ENCODE measurements around the gene CBLIF. TPM values are rescaled to one million over a fixed set of nuclear protein-coding genes. Genes with fewer than 3 reads are reported as not detected.
A peak's percentile ranks its signal among the peaks of the same experiment; 100 is the strongest.

CBLIF gene
- total RNA-seq, 4 donors from 2014 or later = not detected

- TF ChIP-seq POLR2A (IDR thresholded peaks at IDR 0.05) (no peak), CTCF (IDR thresholded peaks at IDR 0.05) (no peak)
- no peak for DNase-seq (ENCODE audit: low spot score in 2 of 2)
- intact Hi-C loops (cut with DNase I; ENCODE audit: low total_unique reads) = no loop called here
- WGBS, 2 donors = 79 to 81% methylated on average over 12 of the region's 12 CpGs
- H3K4me3 ChIP-seq (ENCODE audit: low read depth, poor library complexity, severe bottlenecking) = no peak overlapping the region
These were observed 3.0 kb downstream of the CBLIF start for GRCh38 chr11:59842316-59842715.

- H3K4me3 ChIP-seq (ENCODE audit: low read depth, poor library complexity, severe bottlenecking) = no peak overlapping the region
- WGBS, 2 donors = 83 to 93% methylated on average over 2 of the region's 2 CpGs
- TF ChIP-seq CTCF (IDR thresholded peaks at IDR 0.05) (no peak), POLR2A (IDR thresholded peaks at IDR 0.05) (no peak)
- intact Hi-C loops (cut with DNase I; ENCODE audit: low total_unique reads) = no loop called here
- no peak for DNase-seq (ENCODE audit: low spot score in 2 of 2)
These were observed 3.8 kb downstream of the CBLIF start for GRCh38 chr11:59841514-59841913.

- intact Hi-C loops (cut with DNase I; ENCODE audit: low total_unique reads) = no loop called here
- no peak for DNase-seq (ENCODE audit: low spot score in 2 of 2)
- TF ChIP-seq CTCF (IDR thresholded peaks at IDR 0.05) (no peak), POLR2A (IDR thresholded peaks at IDR 0.05) (no peak)
- H3K4me3 ChIP-seq (ENCODE audit: low read depth, poor library complexity, severe bottlenecking) = no peak overlapping the region
These were observed 5.7 kb downstream of the CBLIF start for GRCh38 chr11:59839615-59840014.

- 78 to 81% methylated on average over 2 of the region's 2 CpGs for WGBS, 2 donors
These were observed 11.7 kb downstream of the CBLIF start for GRCh38 chr11:59833602-59834001.

GRCh38 chr11:59829358-59829757 lies 15.9 kb downstream of the CBLIF start:
- intact Hi-C loops (cut with DNase I; ENCODE audit: low total_unique reads) = no loop called here
- 80 to 85% methylated on average over 3 of the region's 3 CpGs for whole genome bisulfite sequencing, 2 donors
- no peak overlapping the region for H3K4me3 ChIP-seq (ENCODE audit: low read depth, poor library complexity, severe bottlenecking)
- no peak for TF ChIP-seq CTCF (IDR thresholded peaks at IDR 0.05)
- TF ChIP-seq POLR2A (IDR thresholded peaks at IDR 0.05) = no peak
- DNase-seq (ENCODE audit: low spot score in 2 of 2) = no peak

More at GRCh38 chr11:59833602-59834001, 11.7 kb downstream of the CBLIF start:
- TF ChIP-seq POLR2A (IDR thresholded peaks at IDR 0.05) (no peak), CTCF (IDR thresholded peaks at IDR 0.05) (no peak)
- no peak for DNase-seq (ENCODE audit: low spot score in 2 of 2)
- intact Hi-C loops (cut with DNase I; ENCODE audit: low total_unique reads) = no loop called here
- no peak overlapping the region for H3K4me3 ChIP-seq (ENCODE audit: low read depth, poor library complexity, severe bottlenecking)

GRCh38 chr11:59822989-59823566 lies 22.2 kb downstream of the CBLIF start:
- no peak for TF ChIP-seq CTCF (IDR thresholded peaks at IDR 0.05)
- TF ChIP-seq POLR2A (IDR thresholded peaks at IDR 0.05) = no peak
- 14 to 22% methylated on average over 9 of the region's 9 CpGs for WGBS, 2 donors
- H3K4me3 ChIP-seq (ENCODE audit: low read depth, poor library complexity, severe bottlenecking) = no peak overlapping the region
- intact Hi-C loops (cut with DNase I; ENCODE audit: low total_unique reads) = no loop called here
- peak in 1 of 2 donors; percentile 23 for DNase-seq (ENCODE audit: low spot score in 2 of 2)
